22Rv1 (cell line): Measurements from ENCODE around the gene IL32.

Experiments used
- H3K27ac ChIP-seq: fragments of 450-650 bp; 2 replicates; pipeline ENCODE4 v1.5.1; 2017
- ZFX ChIP-seq: fragments of 450-650 bp; IDR thresholded peaks from 2 replicates; pipeline ENCODE4 v1.6.1; 2017; ENCODE audit warnings: antibody characterized with exemption, borderline replicate concordance
- TF ChIP-seq, protein P1 (sequence below): fragments of 450-650 bp; IDR thresholded peaks from 2 replicates; pipeline ENCODE4 v1.5.1; 2017; ENCODE audit warnings: mild to moderate bottlenecking

IL32 gene

DNA sequence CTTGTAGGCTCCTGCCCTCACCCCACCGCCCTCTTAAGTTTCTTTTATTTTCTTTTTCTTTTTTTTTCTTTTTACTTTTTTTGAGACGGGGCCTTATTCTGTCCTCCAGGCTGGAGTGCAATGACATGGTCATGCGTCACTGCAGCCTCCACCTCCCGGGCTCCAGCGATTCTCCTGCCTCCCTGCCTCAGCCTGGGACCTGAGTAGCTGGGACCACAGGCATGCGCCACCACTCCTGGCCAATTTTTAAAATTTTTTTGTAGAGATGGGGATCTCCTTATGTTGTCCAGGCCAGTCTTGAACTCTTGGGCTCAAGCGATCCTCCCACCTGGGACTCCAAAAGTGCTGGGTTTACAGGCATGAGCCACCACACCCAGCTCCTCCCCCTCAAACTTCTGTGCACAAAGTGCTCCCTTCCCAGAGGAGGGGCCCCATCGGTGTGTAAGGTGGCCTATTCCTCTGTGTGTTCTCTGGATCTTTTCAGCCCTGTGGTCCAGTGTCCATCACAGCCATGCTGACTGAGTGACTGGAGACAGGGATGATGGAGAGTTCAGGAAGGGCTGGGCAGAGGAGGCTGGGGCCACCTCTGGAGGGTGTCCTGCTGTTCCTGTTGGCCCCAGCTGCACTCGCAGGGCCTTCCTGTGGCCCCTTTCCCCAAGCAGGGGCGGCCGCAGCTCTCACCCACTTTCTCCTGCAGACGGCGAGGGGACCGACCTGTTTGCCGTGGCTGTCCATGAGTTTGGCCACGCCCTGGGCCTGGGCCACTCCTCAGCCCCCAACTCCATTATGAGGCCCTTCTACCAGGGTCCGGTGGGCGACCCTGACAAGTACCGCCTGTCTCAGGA lies 8.9 kb upstream of the IL32 start:
- no peak for TF ChIP-seq ZFX
- TF ChIP-seq, protein P1, sequence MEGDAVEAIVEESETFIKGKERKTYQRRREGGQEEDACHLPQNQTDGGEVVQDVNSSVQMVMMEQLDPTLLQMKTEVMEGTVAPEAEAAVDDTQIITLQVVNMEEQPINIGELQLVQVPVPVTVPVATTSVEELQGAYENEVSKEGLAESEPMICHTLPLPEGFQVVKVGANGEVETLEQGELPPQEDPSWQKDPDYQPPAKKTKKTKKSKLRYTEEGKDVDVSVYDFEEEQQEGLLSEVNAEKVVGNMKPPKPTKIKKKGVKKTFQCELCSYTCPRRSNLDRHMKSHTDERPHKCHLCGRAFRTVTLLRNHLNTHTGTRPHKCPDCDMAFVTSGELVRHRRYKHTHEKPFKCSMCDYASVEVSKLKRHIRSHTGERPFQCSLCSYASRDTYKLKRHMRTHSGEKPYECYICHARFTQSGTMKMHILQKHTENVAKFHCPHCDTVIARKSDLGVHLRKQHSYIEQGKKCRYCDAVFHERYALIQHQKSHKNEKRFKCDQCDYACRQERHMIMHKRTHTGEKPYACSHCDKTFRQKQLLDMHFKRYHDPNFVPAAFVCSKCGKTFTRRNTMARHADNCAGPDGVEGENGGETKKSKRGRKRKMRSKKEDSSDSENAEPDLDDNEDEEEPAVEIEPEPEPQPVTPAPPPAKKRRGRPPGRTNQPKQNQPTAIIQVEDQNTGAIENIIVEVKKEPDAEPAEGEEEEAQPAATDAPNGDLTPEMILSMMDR = no peak
- no peak overlapping the region for H3K27ac ChIP-seq

DNA sequence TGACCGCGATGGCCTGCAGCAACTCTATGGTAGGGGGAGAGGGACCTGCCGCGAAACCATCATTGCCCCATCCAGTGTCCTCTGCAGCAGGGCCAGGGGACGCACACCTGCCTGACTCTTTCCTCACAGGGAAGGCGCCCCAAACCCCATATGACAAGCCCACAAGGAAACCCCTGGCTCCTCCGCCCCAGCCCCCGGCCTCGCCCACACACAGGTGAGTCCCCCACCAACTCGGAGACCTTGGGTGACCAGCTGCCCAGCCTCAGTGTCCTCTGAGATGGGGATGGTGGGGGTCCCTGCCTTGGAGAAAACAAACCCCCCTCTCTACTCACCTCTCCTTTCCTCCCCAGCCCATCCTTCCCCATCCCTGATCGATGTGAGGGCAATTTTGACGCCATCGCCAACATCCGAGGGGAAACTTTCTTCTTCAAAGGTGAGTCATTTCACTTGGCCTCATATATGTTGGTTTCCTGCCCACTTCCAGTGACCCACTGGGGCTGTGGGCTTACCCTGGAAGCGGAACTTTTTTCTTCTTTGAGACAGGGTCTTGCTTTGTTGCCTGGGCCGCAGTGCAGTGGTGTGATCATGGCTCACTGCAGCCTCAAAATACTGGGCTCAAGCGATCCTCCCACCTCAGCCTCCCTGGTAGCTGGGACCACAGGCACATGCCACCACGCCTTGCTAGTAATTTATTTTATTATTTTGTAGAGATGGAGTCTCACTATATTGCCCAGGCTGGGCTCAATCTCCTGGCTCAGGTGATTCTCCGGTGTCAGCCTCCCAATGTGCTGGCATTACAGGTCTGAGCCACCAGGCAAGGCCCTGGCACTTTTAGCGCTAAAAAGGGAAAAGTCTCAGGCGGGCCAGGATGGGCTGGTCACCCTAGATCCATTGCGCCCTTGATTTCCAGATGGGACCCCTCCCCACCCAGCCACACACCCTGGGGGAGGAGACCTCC lies 8.0 kb upstream of the IL32 start:
- H3K27ac ChIP-seq = no peak overlapping the region
- TF ChIP-seq, protein P1 = no peak

DNA sequence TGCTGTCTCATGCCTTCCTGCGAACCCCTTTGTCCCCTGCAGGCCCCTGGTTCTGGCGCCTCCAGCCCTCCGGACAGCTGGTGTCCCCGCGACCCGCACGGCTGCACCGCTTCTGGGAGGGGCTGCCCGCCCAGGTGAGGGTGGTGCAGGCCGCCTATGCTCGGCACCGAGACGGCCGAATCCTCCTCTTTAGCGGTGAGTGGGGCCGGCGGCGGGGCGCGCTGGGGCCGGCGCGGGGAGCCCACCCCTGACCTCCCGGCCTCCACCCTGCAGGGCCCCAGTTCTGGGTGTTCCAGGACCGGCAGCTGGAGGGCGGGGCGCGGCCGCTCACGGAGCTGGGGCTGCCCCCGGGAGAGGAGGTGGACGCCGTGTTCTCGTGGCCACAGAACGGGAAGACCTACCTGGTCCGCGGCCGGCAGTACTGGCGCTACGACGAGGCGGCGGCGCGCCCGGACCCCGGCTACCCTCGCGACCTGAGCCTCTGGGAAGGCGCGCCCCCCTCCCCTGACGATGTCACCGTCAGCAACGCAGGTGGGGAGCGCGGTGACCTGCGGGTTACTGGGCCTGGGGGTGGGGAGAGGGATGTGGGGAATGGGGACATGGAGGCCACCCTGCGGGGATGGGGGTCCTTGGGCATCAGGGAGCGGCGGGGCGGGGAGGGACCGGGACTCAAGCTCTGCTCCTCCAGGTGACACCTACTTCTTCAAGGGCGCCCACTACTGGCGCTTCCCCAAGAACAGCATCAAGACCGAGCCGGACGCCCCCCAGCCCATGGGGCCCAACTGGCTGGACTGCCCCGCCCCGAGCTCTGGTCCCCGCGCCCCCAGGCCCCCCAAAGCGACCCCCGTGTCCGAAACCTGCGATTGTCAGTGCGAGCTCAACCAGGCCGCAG lies 7.1 kb upstream of the IL32 start:
- no peak for TF ChIP-seq ZFX
- TF ChIP-seq, protein P1 = no peak
- peak overlapping the region; percentile 66 for H3K27ac ChIP-seq

DNA sequence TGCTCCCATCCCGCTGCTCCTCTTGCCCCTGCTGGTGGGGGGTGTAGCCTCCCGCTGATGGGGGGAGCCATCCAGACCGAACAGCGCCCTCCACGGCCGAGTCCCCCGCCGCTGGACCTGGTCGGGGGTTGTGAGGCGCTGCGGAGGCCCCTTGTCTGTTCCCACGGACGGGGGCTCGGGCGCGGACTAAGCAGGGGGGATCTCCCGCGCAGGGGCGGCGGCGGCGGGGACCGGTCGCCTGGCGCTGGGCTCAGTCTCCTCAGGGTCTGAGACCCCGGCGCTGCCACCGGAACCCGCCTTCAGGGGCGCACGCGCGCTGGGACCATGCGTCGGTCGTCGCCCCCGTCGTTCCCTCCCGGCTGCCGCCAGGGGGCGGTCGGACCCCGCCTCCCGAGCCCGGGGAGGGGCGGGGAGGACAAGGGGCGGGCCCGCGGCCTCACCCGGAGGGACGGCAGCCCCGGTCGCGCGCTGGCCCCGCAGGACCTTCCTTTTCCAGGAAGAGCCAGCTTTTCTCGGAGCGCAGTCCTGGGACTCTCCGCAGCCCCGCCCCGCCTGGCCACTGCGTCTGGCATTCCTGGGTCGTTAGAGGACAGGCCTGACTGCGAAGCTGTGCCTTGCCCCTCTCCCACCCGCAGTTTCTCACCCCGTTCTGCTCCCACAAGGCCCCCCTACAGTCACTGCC lies 6.3 kb upstream of the IL32 start:
- peak overlapping the region; percentile 66 for H3K27ac ChIP-seq
- TF ChIP-seq ZFX = no peak
- TF ChIP-seq, protein P1 = peak; percentile 92

DNA sequence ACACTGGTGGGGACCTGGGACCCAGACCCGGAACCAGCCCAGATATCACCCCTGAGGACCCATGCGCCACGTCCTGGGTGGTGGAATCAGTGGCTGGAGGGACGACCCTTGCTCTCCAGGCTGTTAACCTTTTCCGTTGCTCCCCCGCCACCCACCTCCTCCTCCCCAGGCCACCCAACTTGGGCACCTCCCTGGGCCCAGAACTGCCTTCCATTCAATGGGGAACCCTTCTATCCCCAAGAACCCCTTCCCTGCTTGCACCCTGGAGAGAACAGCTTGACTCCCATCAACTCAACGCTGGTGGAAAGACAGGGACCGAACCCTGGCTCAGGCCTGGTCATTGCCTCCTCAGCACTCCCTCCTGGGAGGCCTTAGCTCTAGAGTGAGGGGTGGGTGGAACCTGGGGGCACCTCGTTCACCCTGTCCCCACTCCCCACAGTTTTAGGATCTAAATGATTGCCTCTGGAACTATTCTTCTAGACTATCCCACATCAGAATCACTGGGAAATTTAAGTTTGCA lies 5.7 kb upstream of the IL32 start:
- TF ChIP-seq, protein P1 = no peak
- TF ChIP-seq ZFX = no peak
- peak overlapping the region; percentile 66 for H3K27ac ChIP-seq

DNA sequence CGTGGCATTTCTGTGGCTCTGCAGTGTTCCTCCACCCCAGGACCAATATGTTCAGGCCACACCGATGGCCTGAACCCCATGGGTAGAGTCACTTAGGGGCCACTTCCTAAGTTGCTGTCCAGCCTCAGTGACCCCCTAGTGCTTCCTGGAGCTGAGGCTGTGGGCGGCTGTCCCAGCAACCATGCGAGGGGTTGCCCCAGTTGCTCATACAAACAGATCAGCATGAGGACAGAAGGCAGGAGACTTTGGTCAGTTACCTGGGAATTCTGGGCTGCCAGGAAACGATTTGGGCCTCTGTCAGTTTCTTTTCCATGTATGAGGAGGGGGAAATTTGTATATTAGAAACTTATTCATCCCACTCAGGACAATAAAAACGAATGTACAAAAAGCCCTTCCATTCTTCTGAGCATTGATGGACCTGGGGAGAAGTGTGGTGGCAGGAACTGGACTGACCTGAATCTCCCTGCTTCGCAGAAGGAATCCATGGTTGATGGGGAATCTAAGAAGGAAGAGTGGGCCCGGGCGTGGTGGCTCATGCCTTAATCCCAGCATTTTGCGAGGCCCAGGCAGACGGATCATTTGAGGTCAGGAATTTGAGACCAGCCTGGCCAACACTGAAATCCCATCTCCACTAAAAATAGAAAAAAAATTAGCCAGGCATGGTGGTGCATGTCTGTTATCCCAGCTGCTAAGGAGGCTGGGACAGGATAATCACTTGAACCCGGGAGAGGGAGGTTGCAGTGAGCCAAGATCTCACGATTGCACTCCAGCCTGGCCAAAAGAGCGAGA lies 4.9 kb upstream of the IL32 start:
- H3K27ac ChIP-seq = no peak overlapping the region
- TF ChIP-seq, protein P1 = no peak
- no peak for TF ChIP-seq ZFX
